HEK293T (cell line): ENCODE results near the gene DNAJC1.

Source experiments
- CTCF ChIA-PET: fragments of 350-600 bp; formaldehyde crosslinking; extraction: SDS; loops from one replicate; lab custom pipeline; 2021; ENCODE audit warnings: antibody characterized with exemption, inconsistent platforms; lab: Yijun Ruan, JAX
- POLR2A ChIA-PET: fragments of 350-600 bp; formaldehyde crosslinking; extraction: SDS; loops from one replicate; lab custom pipeline; 2020; ENCODE audit warnings: antibody characterized with exemption, inconsistent platforms; lab: Yijun Ruan, JAX
- DNase-seq: peaks from one replicate; pipeline ENCODE4 v3.0.0; 2012; ENCODE audit warnings: mixed read lengths; ENCODE audit errors: extremely low spot score
- ARNT ChIP-seq: fragments of 450-650 bp; IDR thresholded peaks from 2 replicates; pipeline ENCODE4 v1.6.1; 2017; ENCODE audit warnings: mild to moderate bottlenecking
- BHLHE40 ChIP-seq: fragments of 450-650 bp; IDR thresholded peaks from 2 replicates; pipeline ENCODE4 v1.6.1; 2016; ENCODE audit warnings: mild to moderate bottlenecking, moderate library complexity, borderline replicate concordance
- CTBP1 ChIP-seq: fragments of 450-650 bp; IDR thresholded peaks from 2 replicates; pipeline ENCODE4 v1.6.1; 2016; ENCODE audit warnings: borderline replicate concordance
- ELF4 ChIP-seq: fragments of 450-650 bp; IDR thresholded peaks from 2 replicates; pipeline ENCODE4 v1.6.1; 2017; ENCODE audit warnings: antibody characterized with exemption
- FOXA1 ChIP-seq: fragments of 450-650 bp; IDR thresholded peaks from 2 replicates; pipeline ENCODE4 v1.6.1; 2016; ENCODE audit warnings: mild to moderate bottlenecking
- FOXK2 ChIP-seq: fragments of 450-650 bp; IDR thresholded peaks from 2 replicates; pipeline ENCODE4 v1.6.1; 2016; ENCODE audit warnings: mild to moderate bottlenecking
- FOXM1 ChIP-seq: fragments of 450-650 bp; IDR thresholded peaks from 2 replicates; pipeline ENCODE4 v1.6.1; 2017; ENCODE audit warnings: mild to moderate bottlenecking, borderline replicate concordance
- HDGF ChIP-seq: fragments of 450-650 bp; IDR thresholded peaks from 2 replicates; pipeline ENCODE4 v1.6.1; 2017; ENCODE audit warnings: antibody characterized with exemption, borderline replicate concordance
- L3MBTL2 ChIP-seq: fragments of 450-650 bp; conservative IDR thresholded peaks from 2 replicates; pipeline ENCODE4 v1.6.1; 2016; ENCODE audit warnings: mild to moderate bottlenecking
- LEF1 ChIP-seq: fragments of 450-650 bp; IDR thresholded peaks from 2 replicates; pipeline ENCODE4 v1.6.1; 2017; ENCODE audit warnings: mild to moderate bottlenecking, borderline replicate concordance
- NFRKB ChIP-seq: fragments of 450-650 bp; IDR thresholded peaks from 2 replicates; pipeline ENCODE4 v1.6.1; 2016; ENCODE audit warnings: mild to moderate bottlenecking, moderate library complexity
- PKNOX1 ChIP-seq: fragments of 450-650 bp; IDR thresholded peaks from 2 replicates; pipeline ENCODE4 v1.6.1; 2016
- SP1 ChIP-seq: fragments of 450-650 bp; IDR thresholded peaks from 2 replicates; pipeline ENCODE4 v1.6.1; 2017
- SUZ12 ChIP-seq: fragments of 450-650 bp; IDR thresholded peaks from 2 replicates; pipeline ENCODE4 v1.6.1; 2016; ENCODE audit warnings: mild to moderate bottlenecking
- TARDBP ChIP-seq: fragments of 450-650 bp; IDR thresholded peaks from 2 replicates; pipeline ENCODE4 v1.6.1; 2016
- ZNF384 ChIP-seq: fragments of 450-650 bp; IDR thresholded peaks from 2 replicates; pipeline ENCODE4 v1.6.1; 2016

DNAJC1 gene

GRCh38 chr10:21980691-21981090 is 22.8 kb downstream of the DNAJC1 start:
- CTCF ChIA-PET, result interaction anchor here (0.6 kb wide), 1 partner anchor 450 kb away, joined by 3 read pairs; no protein-coding TSS in a partner anchor
- TF ChIP-seq ARNT, result no peak
- no peak for TF ChIP-seq BHLHE40
- no peak for TF ChIP-seq FOXA1
- TF ChIP-seq SUZ12, result no peak
- TF ChIP-seq FOXK2, result no peak
- TF ChIP-seq CTBP1, result no peak
- TF ChIP-seq LEF1, result no peak
- no peak for TF ChIP-seq ZNF384
- TF ChIP-seq NFRKB, result no peak
- TF ChIP-seq PKNOX1, result no peak
- TF ChIP-seq SP1, result no peak
- TF ChIP-seq L3MBTL2, result no peak
- TF ChIP-seq HDGF, result no peak
- TF ChIP-seq ELF4, result no peak
- TF ChIP-seq TARDBP, result no peak
- TF ChIP-seq FOXM1, result no peak
- POLR2A ChIA-PET, result no interaction called here
- DNase-seq, result no peak

GRCh38 chr10:21978191-21978862 is 25.2 kb downstream of the DNAJC1 start:
- TF ChIP-seq FOXA1 (no peak), TARDBP (no peak), CTBP1 (no peak), L3MBTL2 (no peak), SUZ12 (no peak), HDGF (no peak), FOXM1 (no peak), ARNT (no peak), NFRKB (no peak), ELF4 (no peak), BHLHE40 (no peak), ZNF384 (no peak), PKNOX1 (no peak), SP1 (no peak), FOXK2 (no peak), LEF1 (no peak)
- POLR2A ChIA-PET, result no interaction called here
- DNase-seq, result no peak
- CTCF ChIA-PET, result interaction anchor here (0.6 kb wide), 2 partner anchors 33 to 572 kb away, joined by 3 to 4 read pairs; no protein-coding TSS in a partner anchor

- ChIA-PET POLR2A (no interaction called here), CTCF (no interaction called here)
- TF ChIP-seq NFRKB, result no peak
- TF ChIP-seq TARDBP, result no peak
- no peak for TF ChIP-seq ZNF384
- no peak for TF ChIP-seq FOXK2
- DNase-seq, result no peak
Measured at GRCh38 chr10:21976739-21977138, 26.8 kb downstream of the DNAJC1 start.

- ChIA-PET CTCF (no interaction called here), POLR2A (no interaction called here)
- no peak for DNase-seq
- TF ChIP-seq LEF1 (no peak), ZNF384 (no peak), NFRKB (no peak), ELF4 (no peak), FOXM1 (no peak), FOXK2 (no peak), BHLHE40 (no peak), FOXA1 (no peak), PKNOX1 (no peak), ARNT (no peak), TARDBP (no peak), CTBP1 (no peak), HDGF (no peak), L3MBTL2 (no peak), SUZ12 (no peak), SP1 (no peak)
Measured at GRCh38 chr10:21976280-21976679, 27.2 kb downstream of the DNAJC1 start.

- ChIA-PET POLR2A (no interaction called here), CTCF (interaction anchor here (0.9 kb wide), 1 partner anchor 480 kb away, joined by 3 read pairs; no protein-coding TSS in a partner anchor)
- peak; percentile 15 for DNase-seq
- TF ChIP-seq PKNOX1 (peak; percentile 62), CTBP1 (0 out of 2 replicates have a peak, but pooled peaks have one; percentile 32), ELF4 (no peak)
Measured at GRCh38 chr10:21975378-21975990, 28.0 kb downstream of the DNAJC1 start.

GRCh38 chr10:21972584-21972983 is 30.9 kb downstream of the DNAJC1 start:
- CTCF ChIA-PET, result interaction anchor here (0.6 kb wide), 1 partner anchor 1192 kb away, joined by 3 read pairs; no protein-coding TSS in a partner anchor
- no peak for DNase-seq
- no peak for TF ChIP-seq L3MBTL2
- no peak for TF ChIP-seq HDGF
- no peak for TF ChIP-seq LEF1
- TF ChIP-seq FOXM1, result no peak
- TF ChIP-seq BHLHE40, result no peak
- POLR2A ChIA-PET, result no interaction called here
